CD4-positive, alpha-beta T cell (primary cell): ENCODE measurements around the gene SNRNP200. TPM values are rescaled to one million over a fixed set of nuclear protein-coding genes. Genes with fewer than 3 reads are reported as not detected.
A peak's percentile ranks its signal among the peaks of the same experiment; 100 is the strongest.

Source experiments
- ATAC-seq: fragments of 200-7000 bp; cut with Tn5 transposase; one replicate; pipeline ENCODE4 v1.10.0; 2022; ENCODE audit warnings: mild to moderate bottlenecking; ENCODE audit not compliant: poor library complexity
- CTCF ChIA-PET: fragments of 350-600 bp; sonication (Branson Sonifier 250); formaldehyde crosslinking; loops from one replicate; lab custom pipeline; 2021; ENCODE audit warnings: antibody characterized with exemption, inconsistent platforms; lab: Charles Lee
- POLR2A ChIA-PET: fragments of 350-600 bp; sonication (Branson Sonifier 250); formaldehyde crosslinking; loops from one replicate; lab custom pipeline; 2021; ENCODE audit warnings: antibody characterized with exemption, inconsistent platforms; lab: Charles Lee
- DNase-seq, 14 experiments: peaks; one replicate each; pipeline ENCODE4 v3.0.0-alpha.2; 2013 to 2020; ENCODE audit warnings: mixed read lengths in 2 of 14
- H3K27ac ChIP-seq, 2 donors: one replicate each; pipeline versions ENCODE4 v1.5.1 to v1.7.0; 2013; ENCODE audit warnings: low read length in 2 of 2, low read depth in 1 of 2, mild to moderate bottlenecking in 1 of 2
- H3K27me3 ChIP-seq, 2 experiments: 1 replicate in 1 of 2; 2 replicates in 1 of 2; pipeline versions ENCODE4 v1.6.1 to v1.7.0; 2013; ENCODE audit warnings: low read length in 2 of 2, control low read depth in 1 of 2, mild to moderate bottlenecking in 1 of 2, moderate library complexity in 1 of 2; ENCODE audit not compliant: insufficient read depth in 2 of 2, control insufficient read depth in 1 of 2
- H3K36me3 ChIP-seq: one replicate; pipeline ENCODE4 v1.6.1; 2013; ENCODE audit warnings: low read length, control low read depth; ENCODE audit not compliant: insufficient read depth
- H3K4me1 ChIP-seq: one replicate; pipeline ENCODE4 v1.6.1; 2013; ENCODE audit warnings: low read length, control low read depth; ENCODE audit not compliant: insufficient read depth
- H3K4me3 ChIP-seq: one replicate; pipeline ENCODE4 v1.5.1; 2013; ENCODE audit warnings: mild to moderate bottlenecking, low read length, moderate library complexity
- H3K9me3 ChIP-seq, 2 experiments: 1 replicate in 1 of 2; 2 replicates in 1 of 2; pipeline versions ENCODE4 v1.6.1 to v1.7.0; 2013; ENCODE audit warnings: low read length in 2 of 2, mild to moderate bottlenecking in 2 of 2, control low read depth in 1 of 2, moderate library complexity in 1 of 2; ENCODE audit not compliant: control insufficient read depth in 1 of 2, insufficient read depth in 1 of 2
- H3K27ac Mint-ChIP-seq: one replicate; pipeline ENCODE4 v1.8.0; 2020; ENCODE audit warnings: mixed read lengths
- H3K27me3 Mint-ChIP-seq: one replicate; pipeline ENCODE4 v1.8.0; 2021; ENCODE audit warnings: mixed read lengths
- H3K36me3 Mint-ChIP-seq: one replicate; pipeline ENCODE4 v1.8.0; 2021; ENCODE audit warnings: low read depth, mixed read lengths
- H3K4me1 Mint-ChIP-seq: one replicate; pipeline ENCODE4 v1.8.0; 2021; ENCODE audit warnings: low read depth, mixed read lengths
- H3K4me3 Mint-ChIP-seq: one replicate; pipeline ENCODE4 v1.8.0; 2020; ENCODE audit warnings: mild to moderate bottlenecking, mixed read lengths
- H3K9me3 Mint-ChIP-seq: one replicate; pipeline ENCODE4 v1.8.0; 2020; ENCODE audit warnings: mixed read lengths
- intact Hi-C, 2 experiments: fragments of 100-400 bp; cut with DNase I in 1 of 2; cut with micrococcal nuclease in 1 of 2; formaldehyde crosslinking; loops; one replicate each; pipeline versions ENCODE4 v1.15.1 to v1.9.0; 2023 to 2025; cut with DNase I, micrococcal nuclease
- total RNA-seq, 174 experiments: library from RNA in 2 of 174; stranded (reverse) in 2 of 174; gene quantifications; one replicate each; pipeline ENCODE4 v1.2.3 and lab custom pipeline; 2021 to 2026
- TF ChIP-seq, protein P1 (sequence below): fragments of 200-600 bp; IDR thresholded peaks from one replicate; pipeline ENCODE4 v1.8.0; 2022; ENCODE audit warnings: antibody characterized with exemption, mild to moderate bottlenecking

SNRNP200 gene
- total RNA-seq, 2 experiments from 2014 or later: 274 to 297 TPM

DNA sequence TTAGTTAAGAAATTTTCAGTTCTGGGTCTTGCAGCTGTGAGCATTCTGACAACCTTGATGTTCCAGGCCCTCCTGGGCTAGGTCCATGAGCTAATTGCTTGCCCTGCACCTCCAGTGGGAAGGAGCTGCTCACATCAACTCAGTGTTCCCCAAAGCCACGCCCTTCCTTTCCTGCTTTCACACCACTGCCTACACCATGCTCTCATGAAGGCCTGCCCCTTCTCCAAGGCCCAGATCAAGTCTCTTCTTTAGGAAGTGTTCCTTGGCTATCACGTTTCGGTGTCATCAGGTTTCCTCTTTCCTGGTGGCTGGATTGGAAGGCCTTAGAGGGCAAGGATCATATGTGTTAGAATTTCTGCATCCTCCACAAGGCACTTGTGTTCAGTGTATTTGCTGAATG lies 58.3 kb downstream of the SNRNP200 start:
- DNase-seq: no peak
- peak overlapping the region; percentile 31 for H3K27ac Mint-ChIP-seq
- peaks cover 39% of the 10 kb centered on the region for H3K4me1 ChIP-seq
- H3K27me3 ChIP-seq: no peaks in the 10 kb centered on the region
- no peaks in the 10 kb centered on the region for H3K9me3 ChIP-seq
- peaks cover 37% of the 10 kb centered on the region for H3K4me1 Mint-ChIP-seq
- no peaks in the 10 kb centered on the region for H3K27me3 Mint-ChIP-seq
- ChIA-PET POLR2A (interaction anchor here (0.9 to 1.3 kb wide), 2 partner anchors 9 to 39 kb away, joined by 3 read pairs; partner anchors contain the start of gene STARD7), CTCF (interaction anchor here (1.3 kb wide), 1 partner anchor 108 kb away, joined by 3 read pairs; the partner anchor contains the start of gene ASTL)
- ATAC-seq: no peak
- H3K4me3 Mint-ChIP-seq: no peak overlapping the region
- intact Hi-C loops: no loop called here
- TF ChIP-seq, protein P1, sequence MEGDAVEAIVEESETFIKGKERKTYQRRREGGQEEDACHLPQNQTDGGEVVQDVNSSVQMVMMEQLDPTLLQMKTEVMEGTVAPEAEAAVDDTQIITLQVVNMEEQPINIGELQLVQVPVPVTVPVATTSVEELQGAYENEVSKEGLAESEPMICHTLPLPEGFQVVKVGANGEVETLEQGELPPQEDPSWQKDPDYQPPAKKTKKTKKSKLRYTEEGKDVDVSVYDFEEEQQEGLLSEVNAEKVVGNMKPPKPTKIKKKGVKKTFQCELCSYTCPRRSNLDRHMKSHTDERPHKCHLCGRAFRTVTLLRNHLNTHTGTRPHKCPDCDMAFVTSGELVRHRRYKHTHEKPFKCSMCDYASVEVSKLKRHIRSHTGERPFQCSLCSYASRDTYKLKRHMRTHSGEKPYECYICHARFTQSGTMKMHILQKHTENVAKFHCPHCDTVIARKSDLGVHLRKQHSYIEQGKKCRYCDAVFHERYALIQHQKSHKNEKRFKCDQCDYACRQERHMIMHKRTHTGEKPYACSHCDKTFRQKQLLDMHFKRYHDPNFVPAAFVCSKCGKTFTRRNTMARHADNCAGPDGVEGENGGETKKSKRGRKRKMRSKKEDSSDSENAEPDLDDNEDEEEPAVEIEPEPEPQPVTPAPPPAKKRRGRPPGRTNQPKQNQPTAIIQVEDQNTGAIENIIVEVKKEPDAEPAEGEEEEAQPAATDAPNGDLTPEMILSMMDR: no peak
- H3K36me3 Mint-ChIP-seq: peaks cover 13% of the 10 kb centered on the region
- no peaks in the 10 kb centered on the region for H3K9me3 Mint-ChIP-seq
- H3K4me3 ChIP-seq: no peak overlapping the region
- H3K27ac ChIP-seq: no peak overlapping the region
- peaks cover 10% of the 10 kb centered on the region for H3K36me3 ChIP-seq

DNA sequence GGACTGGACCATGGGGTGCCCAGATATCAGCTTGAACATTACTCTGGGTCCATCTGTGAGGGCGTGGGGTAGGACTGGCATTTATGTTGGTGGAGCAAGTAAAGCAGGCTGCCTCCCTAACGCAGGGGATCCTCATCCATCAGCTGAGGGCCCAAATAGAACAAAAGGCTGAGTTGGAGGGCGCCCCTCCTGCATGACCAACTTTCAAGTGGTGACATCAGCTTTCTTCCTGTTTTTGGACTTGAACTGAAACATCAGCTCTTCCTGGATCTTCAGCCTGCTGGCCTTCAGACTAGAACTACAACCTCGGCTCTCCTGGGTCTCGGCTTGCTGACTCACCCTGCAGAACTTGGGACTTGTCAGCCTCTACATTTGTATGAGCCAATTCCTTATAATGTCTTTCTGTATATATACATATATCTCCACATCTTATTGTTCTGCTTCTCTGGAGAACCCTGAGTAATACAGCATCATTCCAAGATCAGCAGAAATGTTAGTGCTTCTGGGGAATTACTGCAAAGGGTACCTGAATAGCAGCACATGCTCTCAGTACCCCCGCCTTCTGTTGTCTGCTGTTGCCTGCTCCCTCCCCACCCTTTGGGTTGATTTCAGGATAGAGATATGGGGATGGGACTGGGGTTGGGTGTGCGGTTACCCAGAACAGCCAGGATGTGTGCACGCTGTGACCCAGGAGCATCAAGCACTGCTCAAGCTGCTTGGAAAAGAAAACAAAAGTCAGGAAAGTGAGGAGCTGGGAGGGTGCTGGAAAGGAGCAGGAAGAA lies 59.5 kb downstream of the SNRNP200 start:
- POLR2A ChIA-PET: interaction anchor here (0.9 to 1.3 kb wide), 2 partner anchors 10 to 38 kb away, joined by 3 read pairs; partner anchors contain the start of gene STARD7
- H3K4me1 ChIP-seq: peaks cover 51% of the 10 kb centered on the region
- DNase-seq (peak in 4 of 14 experiments; percentile 14 to 72 (median 36)), ATAC-seq (no peak)
- no peak overlapping the region for H3K4me3 ChIP-seq
- Mint-ChIP-seq H3K36me3 (peaks cover 6% of the 10 kb centered on the region), H3K9me3 (no peaks in the 10 kb centered on the region), H3K4me3 (no peak overlapping the region), H3K27ac (peak overlapping the region; percentile 31), H3K4me1 (peaks cover 49% of the 10 kb centered on the region), H3K27me3 (no peaks in the 10 kb centered on the region)
- peak overlapping the region in 1 of 2 donors; percentile 3 for H3K27ac ChIP-seq
- TF ChIP-seq, protein P1: no peak
- no peaks in the 10 kb centered on the region for H3K9me3 ChIP-seq
- H3K36me3 ChIP-seq: peaks cover 4% of the 10 kb centered on the region
- intact Hi-C loops: no loop called here
- H3K27me3 ChIP-seq: no peaks in the 10 kb centered on the region
- CTCF ChIA-PET: no interaction called here

DNA sequence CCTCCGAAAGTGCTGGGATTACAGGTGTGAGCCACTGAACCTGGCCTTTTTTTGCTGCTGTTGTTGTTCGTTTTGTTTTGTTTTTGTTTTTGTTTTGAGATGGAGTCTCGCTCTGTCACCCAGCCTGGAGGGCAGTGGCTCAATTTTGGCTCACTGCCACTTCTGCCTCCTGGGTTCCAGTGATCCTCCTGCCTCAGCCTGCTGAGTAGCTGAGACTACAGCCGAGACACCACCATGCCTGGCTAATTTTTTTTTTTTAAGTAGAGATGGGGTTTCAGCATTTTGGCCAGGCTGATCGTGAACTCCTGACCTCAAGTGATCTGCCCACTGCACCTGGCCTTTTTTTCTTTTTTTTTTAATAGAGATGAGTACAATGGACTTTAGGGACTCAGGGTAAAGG lies 61.5 kb downstream of the SNRNP200 start:
- Histone ChIP-seq H3K4me1 (peaks cover 54% of the 10 kb centered on the region), H3K36me3 (peaks cover 3% of the 10 kb centered on the region), H3K9me3 (no peaks in the 10 kb centered on the region), H3K27ac (no peak overlapping the region), H3K27me3 (no peaks in the 10 kb centered on the region), H3K4me3 (no peak overlapping the region)
- ATAC-seq (no peak), DNase-seq (no peak)
- CTCF ChIA-PET: no interaction called here
- Mint-ChIP-seq H3K4me1 (peaks cover 53% of the 10 kb centered on the region), H3K36me3 (no peaks in the 10 kb centered on the region), H3K9me3 (no peaks in the 10 kb centered on the region), H3K27ac (no peak overlapping the region), H3K27me3 (no peaks in the 10 kb centered on the region), H3K4me3 (no peak overlapping the region)
- POLR2A ChIA-PET: interaction anchor here (1.0 to 3.0 kb wide), 2 partner anchors 35 kb away, joined by 3 to 26 read pairs; partner anchors contain the start of gene STARD7
- intact Hi-C loops: no loop called here
- TF ChIP-seq, protein P1: no peak
